Measurements from ENCODE around the gene CAMK2N1.

DNA sequence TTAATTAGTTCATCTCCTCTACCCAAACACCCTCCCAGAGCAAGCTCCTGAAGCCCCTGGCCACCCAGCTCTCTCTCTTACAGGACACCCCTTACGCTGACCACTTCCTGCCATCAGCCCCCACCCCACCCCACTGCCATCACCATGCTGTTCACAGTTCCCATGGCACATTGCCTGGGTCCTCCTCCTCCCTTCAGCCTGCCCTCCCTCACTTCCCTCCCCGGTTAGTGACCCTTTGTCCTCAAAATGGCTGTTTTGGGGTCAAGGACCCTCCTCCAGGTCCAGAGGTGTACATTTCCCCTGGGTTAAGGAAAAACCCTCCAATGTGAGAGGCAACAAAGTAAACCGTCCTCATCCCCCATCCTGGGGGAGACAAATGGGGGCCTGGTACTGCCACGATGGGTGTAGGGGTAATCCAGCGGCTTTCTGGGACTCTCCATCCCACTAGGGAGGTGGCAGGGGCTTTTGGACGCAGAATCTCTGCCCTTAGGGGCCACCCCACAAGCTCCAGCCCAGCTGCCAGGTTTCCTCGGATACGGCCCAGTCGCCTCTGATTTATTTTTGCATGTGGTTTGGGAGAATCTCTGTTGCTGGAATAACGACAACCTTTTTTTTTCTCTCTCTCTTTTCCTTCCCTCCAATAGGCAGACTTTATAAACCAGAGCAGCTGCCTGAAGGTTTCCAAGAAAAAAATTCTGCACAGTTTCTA, 8.5 kb downstream of the CAMK2N1 start:
- TF ChIP-seq, protein P1, sequence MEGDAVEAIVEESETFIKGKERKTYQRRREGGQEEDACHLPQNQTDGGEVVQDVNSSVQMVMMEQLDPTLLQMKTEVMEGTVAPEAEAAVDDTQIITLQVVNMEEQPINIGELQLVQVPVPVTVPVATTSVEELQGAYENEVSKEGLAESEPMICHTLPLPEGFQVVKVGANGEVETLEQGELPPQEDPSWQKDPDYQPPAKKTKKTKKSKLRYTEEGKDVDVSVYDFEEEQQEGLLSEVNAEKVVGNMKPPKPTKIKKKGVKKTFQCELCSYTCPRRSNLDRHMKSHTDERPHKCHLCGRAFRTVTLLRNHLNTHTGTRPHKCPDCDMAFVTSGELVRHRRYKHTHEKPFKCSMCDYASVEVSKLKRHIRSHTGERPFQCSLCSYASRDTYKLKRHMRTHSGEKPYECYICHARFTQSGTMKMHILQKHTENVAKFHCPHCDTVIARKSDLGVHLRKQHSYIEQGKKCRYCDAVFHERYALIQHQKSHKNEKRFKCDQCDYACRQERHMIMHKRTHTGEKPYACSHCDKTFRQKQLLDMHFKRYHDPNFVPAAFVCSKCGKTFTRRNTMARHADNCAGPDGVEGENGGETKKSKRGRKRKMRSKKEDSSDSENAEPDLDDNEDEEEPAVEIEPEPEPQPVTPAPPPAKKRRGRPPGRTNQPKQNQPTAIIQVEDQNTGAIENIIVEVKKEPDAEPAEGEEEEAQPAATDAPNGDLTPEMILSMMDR (optimal IDR thresholded peaks at IDR 0.05 in 1 of 3, IDR thresholded peaks at IDR 0.05 in 1 of 3, conservative IDR thresholded peaks at IDR 0.05 in 1 of 3; ENCODE audit: extremely low read depth in 1 of 3, insufficient read depth in 2 of 3, low read length in 3 of 3), result no peak
- no peak for TF ChIP-seq EZH2 (IDR thresholded peaks at IDR 0.05; ENCODE audit: low read length)
